Lower lobe of right lung (tissue), 2 donors: ENCODE data around the gene INSYN2A. TPM values are rescaled to one million over a fixed set of nuclear protein-coding genes. Genes with fewer than 3 reads are reported as not detected.
A peak's percentile ranks its signal among the peaks of the same experiment; 100 is the strongest.

Source experiments
- ATAC-seq, 2 donors: fragments of 200-7000 bp; cut with Tn5 transposase; one replicate each; pipeline ENCODE4 v1.9.1; 2020 to 2022; ENCODE audit warnings: mild to moderate bottlenecking in 2 of 2, moderate library complexity in 2 of 2
- DNase-seq: peaks from one replicate; pipeline ENCODE4 v3.0.0-alpha.2; 2020
- H3K27ac ChIP-seq: fragments of 200-600 bp; one replicate; pipeline ENCODE4 v1.8.0; 2022
- H3K27me3 ChIP-seq: fragments of 200-600 bp; one replicate; pipeline ENCODE4 v1.8.0; 2022; ENCODE audit warnings: low read depth
- H3K36me3 ChIP-seq: fragments of 200-600 bp; one replicate; pipeline ENCODE4 v1.8.0; 2022; ENCODE audit warnings: mild to moderate bottlenecking
- H3K4me1 ChIP-seq: fragments of 200-600 bp; one replicate; pipeline ENCODE4 v1.8.0; 2022
- H3K4me3 ChIP-seq: fragments of 200-600 bp; one replicate; pipeline ENCODE4 v1.8.0; 2022; ENCODE audit warnings: mild to moderate bottlenecking
- H3K9me3 ChIP-seq: fragments of 200-600 bp; one replicate; pipeline ENCODE4 v1.8.0; 2022
- intact Hi-C: fragments of 100-400 bp; cut with DNase I; formaldehyde crosslinking; loops from one replicate; pipeline ENCODE4 v1.11.0; 2022
- total RNA-seq: library from RNA; stranded (reverse); fragmentation: NEBNext Ultra II Directional; extraction: Animal tissue kit (Norgen Biotek cat#: 25700); gene quantifications from one replicate; pipeline ENCODE4 v1.2.1, GENCODE V29; 2021
- TF ChIP-seq, protein P1 (sequence below): fragments of 200-600 bp; IDR thresholded peaks from one replicate; pipeline ENCODE4 v1.8.0; 2022; ENCODE audit warnings: antibody characterized with exemption, mild to moderate bottlenecking
- donor health status: DM: no; HTN: yes; CAD: no; lungs with severe emphysema.

Gene INSYN2A
- total RNA-seq, 1 donor from 2014 or later = not detected

DNA sequence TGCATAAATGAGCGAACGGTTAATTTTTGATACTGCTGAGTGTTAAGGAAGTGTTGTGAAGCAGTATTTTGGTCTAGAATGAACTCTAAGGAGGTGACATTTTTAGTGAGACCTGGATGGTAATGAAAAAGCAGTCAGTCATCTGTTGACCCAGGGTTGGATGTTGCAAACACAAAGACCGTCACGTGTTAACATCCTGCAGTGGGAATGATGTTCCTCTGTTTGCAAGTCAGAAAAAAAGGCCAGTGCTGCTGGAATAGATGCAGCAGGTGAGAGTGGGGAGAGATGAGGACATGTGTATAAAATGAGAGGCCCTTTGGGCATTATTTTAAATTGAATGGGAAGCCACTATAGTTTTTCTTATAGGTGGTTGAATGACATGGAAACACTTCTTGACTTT is 39.3 kb downstream of the INSYN2A start:
- Histone ChIP-seq H3K9me3 (no peaks in the 10 kb centered on the region), H3K27ac (no peak overlapping the region), H3K4me1 (peaks cover 16% of the 10 kb centered on the region), H3K36me3 (no peaks in the 10 kb centered on the region), H3K27me3 (no peaks in the 10 kb centered on the region), H3K4me3 (no peak overlapping the region)
- ATAC-seq (no peak), DNase-seq (no peak)
- intact Hi-C loops = no loop called here
- TF ChIP-seq, protein P1, sequence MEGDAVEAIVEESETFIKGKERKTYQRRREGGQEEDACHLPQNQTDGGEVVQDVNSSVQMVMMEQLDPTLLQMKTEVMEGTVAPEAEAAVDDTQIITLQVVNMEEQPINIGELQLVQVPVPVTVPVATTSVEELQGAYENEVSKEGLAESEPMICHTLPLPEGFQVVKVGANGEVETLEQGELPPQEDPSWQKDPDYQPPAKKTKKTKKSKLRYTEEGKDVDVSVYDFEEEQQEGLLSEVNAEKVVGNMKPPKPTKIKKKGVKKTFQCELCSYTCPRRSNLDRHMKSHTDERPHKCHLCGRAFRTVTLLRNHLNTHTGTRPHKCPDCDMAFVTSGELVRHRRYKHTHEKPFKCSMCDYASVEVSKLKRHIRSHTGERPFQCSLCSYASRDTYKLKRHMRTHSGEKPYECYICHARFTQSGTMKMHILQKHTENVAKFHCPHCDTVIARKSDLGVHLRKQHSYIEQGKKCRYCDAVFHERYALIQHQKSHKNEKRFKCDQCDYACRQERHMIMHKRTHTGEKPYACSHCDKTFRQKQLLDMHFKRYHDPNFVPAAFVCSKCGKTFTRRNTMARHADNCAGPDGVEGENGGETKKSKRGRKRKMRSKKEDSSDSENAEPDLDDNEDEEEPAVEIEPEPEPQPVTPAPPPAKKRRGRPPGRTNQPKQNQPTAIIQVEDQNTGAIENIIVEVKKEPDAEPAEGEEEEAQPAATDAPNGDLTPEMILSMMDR = no peak

DNA sequence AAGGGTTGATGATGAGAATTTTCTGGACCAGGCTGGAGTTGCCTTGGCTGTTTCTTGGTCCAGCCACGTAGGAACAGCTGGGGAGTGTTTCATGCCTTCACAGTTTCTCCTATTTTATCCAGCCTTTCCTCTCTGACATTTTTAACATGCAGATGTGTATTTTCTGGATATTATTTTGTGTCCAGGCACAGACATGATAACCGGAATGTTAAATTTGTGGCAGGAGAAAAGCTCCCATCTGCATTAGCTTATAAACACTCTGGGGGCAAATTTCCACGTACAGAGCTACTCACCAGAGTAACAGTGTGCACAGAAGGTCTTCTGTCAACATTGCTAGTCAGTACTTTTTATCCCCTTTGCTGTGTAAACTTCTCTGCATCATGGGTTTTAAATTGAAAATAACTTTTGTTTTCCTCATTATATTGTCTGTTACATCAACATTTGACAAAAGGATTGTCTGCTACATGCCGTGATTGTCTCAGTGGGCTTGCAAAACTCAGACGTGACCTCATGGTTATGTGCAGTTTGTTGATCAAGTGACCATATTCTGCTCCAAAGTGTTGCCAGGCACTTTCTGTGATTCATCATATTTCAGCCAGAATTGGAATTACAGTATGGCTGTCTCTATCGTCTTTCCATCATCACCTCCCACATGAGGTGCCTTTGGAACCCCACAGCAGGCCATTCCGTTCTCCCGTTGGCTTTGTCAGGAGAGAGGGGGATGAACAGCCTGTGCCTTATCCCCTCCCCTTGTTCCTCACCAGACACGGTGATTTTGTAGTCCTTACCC is 41.4 kb downstream of the INSYN2A start:
- peaks cover 16% of the 10 kb centered on the region for H3K4me1 ChIP-seq
- no peaks in the 10 kb centered on the region for H3K36me3 ChIP-seq

DNA sequence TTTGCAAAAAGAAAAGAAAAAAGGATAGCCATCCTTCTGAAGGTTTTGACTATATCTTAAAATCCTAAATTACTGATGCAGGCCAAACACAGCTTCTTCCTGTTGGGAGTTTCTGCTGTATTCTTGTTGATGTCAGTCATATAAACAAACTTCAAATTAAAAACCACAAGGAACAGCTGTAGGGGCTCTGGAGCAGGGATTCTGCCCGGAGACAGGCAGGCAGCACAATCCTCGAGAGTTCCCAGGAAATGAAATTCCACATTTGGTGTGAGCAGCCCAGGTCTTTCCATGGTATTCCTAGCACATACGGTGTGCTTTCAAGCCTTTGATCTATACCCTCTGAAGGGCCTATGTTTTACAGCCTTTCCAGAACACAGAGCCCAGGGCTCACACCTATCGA is 43.2 kb downstream of the INSYN2A start:
- intact Hi-C loops = no loop called here
- no peaks in the 10 kb centered on the region for H3K27me3 ChIP-seq

More for the DNA sequence above, 41.4 kb downstream of the INSYN2A start:
- TF ChIP-seq, protein P1 = no peak
- DNase-seq (no peak), ATAC-seq (no peak)
- no peak overlapping the region for H3K27ac ChIP-seq
- H3K9me3 ChIP-seq = no peaks in the 10 kb centered on the region
- no peak overlapping the region for H3K4me3 ChIP-seq
- H3K27me3 ChIP-seq = no peaks in the 10 kb centered on the region
- intact Hi-C loops = no loop called here

DNA sequence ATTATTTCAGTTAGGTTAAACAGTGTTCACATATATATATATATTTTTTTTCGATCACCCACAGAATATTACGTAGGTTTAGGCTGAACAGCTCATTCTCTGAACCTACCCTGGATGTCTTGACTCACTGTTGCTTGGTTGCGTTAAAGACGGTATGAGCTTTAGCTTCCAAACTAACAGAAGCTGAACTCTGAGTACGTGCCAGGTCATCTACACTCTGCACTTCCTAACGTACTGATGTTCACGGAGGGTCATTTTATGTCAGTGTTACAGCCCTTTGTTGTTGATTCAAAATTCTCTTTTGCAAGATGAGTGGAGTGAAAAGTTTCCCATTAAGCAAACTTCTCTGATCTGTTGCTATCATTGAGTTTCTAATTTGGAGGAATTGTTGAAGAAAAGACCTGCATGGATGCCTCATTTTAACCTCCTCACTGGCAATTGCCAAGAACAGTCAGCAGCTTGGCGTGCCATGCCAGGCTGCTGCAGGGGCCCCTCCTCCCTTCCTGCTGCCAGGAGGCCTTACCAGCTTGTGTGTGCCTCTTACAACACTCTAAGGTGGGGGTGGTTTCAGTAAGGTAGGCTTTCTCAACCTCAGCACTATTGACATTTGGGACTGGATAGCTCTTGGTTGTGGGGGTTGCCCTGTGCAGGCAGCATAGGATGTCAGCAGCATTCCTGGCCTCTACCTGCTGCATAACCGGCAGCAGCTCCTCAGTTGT is 44.3 kb downstream of the INSYN2A start:
- peaks cover 9% of the 10 kb centered on the region for H3K4me1 ChIP-seq
- H3K36me3 ChIP-seq = no peaks in the 10 kb centered on the region
- no peaks in the 10 kb centered on the region for H3K27me3 ChIP-seq
- H3K9me3 ChIP-seq = no peaks in the 10 kb centered on the region
- DNase-seq = peak; percentile 77
- H3K27ac ChIP-seq = no peak overlapping the region
- ATAC-seq = peak; percentile 96 to 97
- TF ChIP-seq, protein P1 = no peak
- intact Hi-C loops = no loop called here
- H3K4me3 ChIP-seq = no peak overlapping the region

More for the DNA sequence above, 43.2 kb downstream of the INSYN2A start:
- Histone ChIP-seq H3K4me1 (peaks cover 11% of the 10 kb centered on the region), H3K27ac (no peak overlapping the region), H3K36me3 (no peaks in the 10 kb centered on the region), H3K4me3 (no peak overlapping the region), H3K9me3 (no peaks in the 10 kb centered on the region)
- no peak for DNase-seq
- ATAC-seq = no peak
- TF ChIP-seq, protein P1 = no peak

DNA sequence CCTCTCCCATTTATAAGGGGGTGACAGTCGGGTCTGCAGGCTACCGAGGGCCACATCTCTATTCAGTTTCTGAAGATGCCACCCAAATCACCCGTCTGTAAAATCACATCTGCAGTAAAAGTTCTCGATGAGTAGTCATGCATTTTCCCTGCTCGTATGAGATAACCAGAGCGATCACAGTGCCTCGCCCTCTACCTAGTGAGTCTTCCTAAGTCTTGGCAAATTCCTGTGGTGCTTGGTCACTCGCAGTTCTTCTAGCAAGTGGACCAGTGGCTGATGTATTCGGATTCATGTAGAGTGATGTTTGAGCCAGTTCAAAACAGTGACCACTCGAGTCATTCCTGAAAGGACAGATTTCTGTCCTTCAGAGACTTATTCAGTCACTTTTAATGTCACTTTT is 44.9 kb downstream of the INSYN2A start:
- TF ChIP-seq, protein P1 = no peak
- no peak overlapping the region for H3K27ac ChIP-seq
- DNase-seq = no peak
- no peaks in the 10 kb centered on the region for H3K27me3 ChIP-seq
- no peak overlapping the region for H3K4me3 ChIP-seq
- no peak for ATAC-seq
- H3K4me1 ChIP-seq = peaks cover 6% of the 10 kb centered on the region
- no peaks in the 10 kb centered on the region for H3K36me3 ChIP-seq
- intact Hi-C loops = no loop called here
- no peaks in the 10 kb centered on the region for H3K9me3 ChIP-seq
